T-helper 9 cell (primary cell): Measurements from ENCODE around the gene EPHA3.

ENCODE experiments used
- DNase-seq: peaks from one replicate; pipeline ENCODE4 v3.0.0-alpha.2; 2020

EPHA3 gene

DNA sequence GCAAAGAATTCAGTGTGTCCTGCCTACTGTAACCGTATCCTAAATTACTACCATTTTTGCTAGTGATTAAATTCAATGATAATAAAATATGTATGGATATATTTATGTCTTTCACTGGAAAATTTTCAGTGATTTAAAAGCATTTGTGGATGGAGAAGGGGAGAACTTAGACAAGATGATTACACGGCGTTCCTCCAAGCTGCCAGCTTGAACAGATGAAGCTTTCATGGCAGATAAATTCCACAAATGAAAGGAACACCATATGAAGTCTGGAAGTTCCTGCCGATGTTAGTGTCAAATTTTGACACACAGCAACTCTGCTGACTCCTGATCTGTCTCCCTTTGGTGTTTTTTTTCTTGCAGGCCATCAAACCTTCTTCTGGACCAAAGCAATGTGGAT, 364.7 kb downstream of the EPHA3 start:
- no peak for DNase-seq

DNA sequence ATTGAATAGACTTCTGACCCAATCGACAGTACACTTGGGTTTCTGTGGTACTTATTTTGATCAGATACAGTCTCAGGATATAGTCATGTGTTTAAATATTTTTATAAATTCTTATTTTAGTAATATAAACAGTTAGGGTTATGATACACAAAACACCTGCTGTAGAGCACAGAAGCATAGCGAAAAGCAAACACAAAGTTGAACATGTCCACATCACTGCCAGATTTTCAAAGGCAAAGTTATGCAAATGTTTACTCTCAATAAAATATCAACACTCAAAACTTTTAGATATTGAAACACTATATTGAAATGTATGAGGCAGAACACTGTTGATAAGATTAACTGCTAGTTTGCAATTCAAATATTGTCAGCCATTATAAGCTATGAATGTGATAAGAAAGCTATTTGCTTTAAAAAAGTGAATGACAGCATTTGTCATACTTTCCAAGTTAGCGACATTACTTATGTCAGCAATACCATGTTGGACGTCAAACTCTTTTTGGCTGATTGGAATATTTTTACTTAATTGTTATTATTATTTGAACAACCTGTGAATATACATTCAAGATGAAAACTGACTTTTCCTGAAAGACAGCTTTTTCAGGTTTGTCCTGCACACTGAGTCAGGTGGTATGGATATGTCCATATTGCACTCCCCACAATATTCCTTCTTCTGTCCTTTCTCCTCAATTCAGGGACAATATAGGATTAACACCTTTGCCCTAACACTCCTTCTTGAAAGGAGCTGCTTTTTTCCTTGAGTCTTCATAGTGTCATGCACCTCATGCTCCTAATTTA, 367.1 kb downstream of the EPHA3 start:
- no peak for DNase-seq

- no peak for DNase-seq
Observed at GRCh38 chr3:89488800-89489580, 381.6 kb downstream of the EPHA3 start.

DNA sequence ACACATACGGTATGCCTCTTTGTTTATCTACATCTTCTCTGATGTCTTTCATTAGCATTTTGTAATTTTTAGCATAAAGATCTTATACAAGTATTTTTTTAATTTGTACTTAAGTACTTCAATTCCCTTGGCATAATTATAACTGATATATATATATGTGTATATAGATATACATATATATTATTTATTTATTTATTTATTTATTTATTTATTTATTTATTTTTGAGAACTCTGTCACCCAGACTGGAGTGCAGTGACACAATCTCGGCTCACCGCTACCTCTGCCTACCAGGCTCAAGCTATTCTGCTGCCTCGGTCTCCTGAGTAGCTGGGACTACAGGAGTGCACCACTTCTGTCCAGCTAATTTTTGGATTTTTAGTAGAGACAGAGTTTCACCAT, 382.7 kb downstream of the EPHA3 start:
- DNase-seq: no peak

- DNase-seq: no peak
Observed at GRCh38 chr3:89494734-89495133, 387.3 kb downstream of the EPHA3 start.

- no peak for DNase-seq
Observed at GRCh38 chr3:89503891-89504391, 396.5 kb downstream of the EPHA3 start.

- no peak for DNase-seq
Observed at GRCh38 chr3:89504432-89504831, 397.0 kb downstream of the EPHA3 start.

DNA sequence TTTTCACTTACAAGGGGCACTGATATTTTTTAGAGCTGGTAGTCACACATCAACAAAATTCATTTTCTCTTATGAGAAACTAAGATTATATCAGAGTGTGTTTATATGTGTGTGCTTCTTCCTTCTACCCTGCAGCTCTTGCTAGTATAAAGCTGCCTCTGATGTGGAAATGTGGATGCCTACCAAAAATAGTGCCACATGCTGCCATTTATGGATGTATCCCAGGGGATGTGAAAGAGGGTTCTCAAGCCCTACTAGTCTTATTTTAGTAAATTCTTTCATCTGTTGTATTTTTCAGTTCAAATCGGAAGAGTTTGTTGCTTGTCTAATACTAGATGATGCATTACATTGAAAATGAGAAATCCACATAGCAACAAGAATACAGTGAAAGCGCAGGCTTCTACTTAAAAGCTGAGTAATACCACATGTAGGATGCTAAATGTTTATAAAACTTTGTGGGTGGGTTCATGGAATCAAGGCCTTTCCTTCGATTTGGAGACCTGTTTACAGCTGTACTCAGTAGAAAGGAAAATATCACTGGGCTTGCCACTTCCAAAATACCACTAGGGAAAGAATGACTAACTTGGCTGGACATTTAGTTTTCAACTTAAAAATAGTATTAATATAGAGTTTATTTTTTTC, 399.2 kb downstream of the EPHA3 start:
- DNase-seq: no peak

- DNase-seq: no peak
Observed at GRCh38 chr3:89521328-89521727, 413.9 kb downstream of the EPHA3 start.

- DNase-seq: no peak
Observed at GRCh38 chr3:89522155-89522554, 414.7 kb downstream of the EPHA3 start.

DNA sequence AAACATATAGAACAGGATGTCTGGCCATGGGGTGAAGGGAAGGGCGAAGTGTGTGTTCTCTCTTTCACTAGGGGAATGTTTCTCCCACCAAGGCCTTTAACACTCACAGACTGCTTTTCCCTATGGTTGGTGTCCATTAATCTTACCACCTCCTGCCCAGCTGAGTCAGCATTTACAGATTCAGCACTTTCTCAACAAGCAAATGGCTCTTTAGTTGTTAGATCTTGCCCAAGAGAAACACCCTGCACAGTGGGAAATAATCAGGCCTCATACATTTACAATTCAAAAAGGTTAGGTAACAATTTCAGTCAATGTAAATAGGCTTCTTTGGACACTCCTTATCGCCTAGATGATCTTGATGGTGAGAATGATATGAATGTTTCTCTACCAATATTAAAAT, 418.2 kb downstream of the EPHA3 start:
- no peak for DNase-seq

- DNase-seq: no peak
Observed at GRCh38 chr3:89527736-89528305, 420.4 kb downstream of the EPHA3 start.
